HG02852 (cell line): ENCODE results near the gene FBXL7.

Source experiments
- ATAC-seq: cut with Tn5 transposase; IDR thresholded peaks from one replicate; pipeline ENCODE4 v1.9.1; 2021; ENCODE audit warnings: mild to moderate bottlenecking, moderate library complexity; ENCODE audit not compliant: unreplicated experiment

FBXL7 gene

GRCh38 chr5:15932066-15932465 is 432.1 kb downstream of the FBXL7 start:
- ATAC-seq: no peak

GRCh38 chr5:15933259-15934207 is 433.6 kb downstream of the FBXL7 start:
- ATAC-seq: no peak

GRCh38 chr5:15936505-15937245 is 436.7 kb downstream of the FBXL7 start:
- no peak for ATAC-seq

GRCh38 chr5:15937708-15938107 is 437.7 kb downstream of the FBXL7 start:
- ATAC-seq: no peak

- ATAC-seq: no peak
These were observed 438.2 kb downstream of the FBXL7 start for GRCh38 chr5:15938186-15938585.

- ATAC-seq: no peak
These were observed 439.0 kb downstream of the FBXL7 start for GRCh38 chr5:15938961-15939360.

- no peak for ATAC-seq
These were observed 440.9 kb downstream of the FBXL7 start for GRCh38 chr5:15940905-15941304.

GRCh38 chr5:15943487-15943886 is 443.5 kb downstream of the FBXL7 start:
- no peak for ATAC-seq

- ATAC-seq: no peak
These were observed 446.0 kb downstream of the FBXL7 start for GRCh38 chr5:15946026-15946425.

GRCh38 chr5:15948190-15948589 is 448.2 kb downstream of the FBXL7 start:
- no peak for ATAC-seq

GRCh38 chr5:15951126-15951525 is 451.1 kb downstream of the FBXL7 start:
- ATAC-seq: no peak

- ATAC-seq: no peak
These were observed 451.6 kb downstream of the FBXL7 start for GRCh38 chr5:15951550-15951949.

GRCh38 chr5:15956622-15957021 is 456.6 kb downstream of the FBXL7 start:
- ATAC-seq: no peak

GRCh38 chr5:15957124-15957523 is 457.1 kb downstream of the FBXL7 start:
- no peak for ATAC-seq

- ATAC-seq: no peak
These were observed 459.6 kb downstream of the FBXL7 start for GRCh38 chr5:15959370-15960164.

GRCh38 chr5:15966066-15966640 is 466.2 kb downstream of the FBXL7 start:
- ATAC-seq: no peak

GRCh38 chr5:15966651-15967050 is 466.7 kb downstream of the FBXL7 start:
- ATAC-seq: no peak

GRCh38 chr5:15968993-15969392 is 469.0 kb downstream of the FBXL7 start:
- no peak for ATAC-seq

- ATAC-seq: no peak
These were observed 477.9 kb downstream of the FBXL7 start for GRCh38 chr5:15977851-15978250.

- no peak for ATAC-seq
These were observed 480.9 kb downstream of the FBXL7 start for GRCh38 chr5:15980835-15981234.

GRCh38 chr5:15983392-15983791 is 483.4 kb downstream of the FBXL7 start:
- ATAC-seq: no peak
